Right ventricle myocardium superior (tissue), 1 donor: ENCODE data around the gene DUSP6. TPM values are rescaled to one million over a fixed set of nuclear protein-coding genes. Genes with fewer than 3 reads are reported as not detected.

Experiments used
- ATAC-seq: fragments of 200-7000 bp; cut with Tn5 transposase; one replicate; pipeline ENCODE4 v1.9.1; 2020; ENCODE audit warnings: mild to moderate bottlenecking; ENCODE audit not compliant: poor library complexity
- DNase-seq: peaks from one replicate; pipeline ENCODE4 v3.0.0-alpha.2; 2020
- intact Hi-C: fragments of 100-400 bp; cut with DNase I; formaldehyde crosslinking; loops from one replicate; pipeline ENCODE4 v1.11.2; 2022
- total RNA-seq: library from RNA; stranded (reverse); fragmentation: NEBNext Ultra II Directional; extraction: Animal tissue kit (Norgen Biotek cat#: 25700); gene quantifications from one replicate; pipeline ENCODE4 v1.2.1, GENCODE V29; 2021
- donor health status: DM: no; HTN: yes; CAD: no; lungs with severe emphysema.

Gene DUSP6
- total RNA-seq, 1 donor from 2014 or later = 26.7 TPM

- no peak for DNase-seq
- intact Hi-C loops = loop anchor here (10.0 kb wide), 2 partner anchors 191 to 301 kb away; no protein-coding TSS in a partner anchor
- no peak for ATAC-seq
These were observed 3.2 kb upstream of the DUSP6 start for GRCh38 chr12:89355243-89356068.

- no peak for DNase-seq
- no peak for ATAC-seq
- intact Hi-C loops = loop anchor here (10.0 kb wide), 2 partner anchors 190 to 300 kb away; no protein-coding TSS in a partner anchor
These were observed 2.3 kb upstream of the DUSP6 start for GRCh38 chr12:89354612-89355067.

GRCh38 chr12:89353823-89354611 lies 1.7 kb upstream of the DUSP6 start:
- intact Hi-C loops = loop anchor here (10.0 kb wide), 2 partner anchors 189 to 299 kb away; no protein-coding TSS in a partner anchor

GRCh38 chr12:89353188-89353822 lies 1.0 kb upstream of the DUSP6 start:
- DNase-seq = peak; percentile 85
- peak; percentile 81 for ATAC-seq
- intact Hi-C loops = loop anchor here (10.0 kb wide), 2 partner anchors 189 to 299 kb away; no protein-coding TSS in a partner anchor

More at GRCh38 chr12:89353823-89354611, 1.7 kb upstream of the DUSP6 start:
- ATAC-seq = peak; percentile 51
- DNase-seq = peak; percentile 94

- ATAC-seq = no peak
- intact Hi-C loops = loop anchor here (10.0 kb wide), 2 partner anchors 187 to 297 kb away; no protein-coding TSS in a partner anchor
- no peak for DNase-seq
These were observed 134 bp downstream of the DUSP6 start for GRCh38 chr12:89352242-89352491.

- ATAC-seq (peak; percentile 3), DNase-seq (peak; percentile 66)
- intact Hi-C loops = loop anchor here (2.0 to 10.0 kb wide), 3 partner anchors 103 to 297 kb away; no protein-coding TSS in a partner anchor
These were observed 636 bp downstream of the DUSP6 start for GRCh38 chr12:89351489-89352241.

- ATAC-seq = no peak
- DNase-seq = peak; percentile 55
- intact Hi-C loops = loop anchor here (2.0 to 10.0 kb wide), 3 partner anchors 104 to 296 kb away; no protein-coding TSS in a partner anchor
These were observed 1.4 kb downstream of the DUSP6 start for GRCh38 chr12:89350630-89351488.

GRCh38 chr12:89350260-89350629 lies 2.1 kb downstream of the DUSP6 start:
- DNase-seq (no peak), ATAC-seq (no peak)
- intact Hi-C loops = loop anchor here (2.0 to 10.0 kb wide), 3 partner anchors 105 to 295 kb away; no protein-coding TSS in a partner anchor

GRCh38 chr12:89349814-89350213 lies 2.5 kb downstream of the DUSP6 start:
- ATAC-seq = no peak
- no peak for DNase-seq
- intact Hi-C loops = loop anchor here (2.0 to 10.0 kb wide), 3 partner anchors 105 to 295 kb away; no protein-coding TSS in a partner anchor

- ATAC-seq (no peak), DNase-seq (no peak)
- intact Hi-C loops = no loop called here
These were observed 3.2 kb downstream of the DUSP6 start for GRCh38 chr12:89348894-89349699.

- DNase-seq (no peak), ATAC-seq (no peak)
- intact Hi-C loops = no loop called here
These were observed 4.9 kb downstream of the DUSP6 start for GRCh38 chr12:89347325-89347829.

- intact Hi-C loops = no loop called here
- DNase-seq = no peak
- ATAC-seq = peak; percentile 56
These were observed 5.5 kb downstream of the DUSP6 start for GRCh38 chr12:89346741-89347324.

GRCh38 chr12:89345830-89346740 lies 6.2 kb downstream of the DUSP6 start:
- intact Hi-C loops = no loop called here
- peak; percentile 81 for DNase-seq
- ATAC-seq = peak; percentile 68

GRCh38 chr12:89345376-89345775 lies 6.9 kb downstream of the DUSP6 start:
- ATAC-seq (no peak), DNase-seq (no peak)
- intact Hi-C loops = no loop called here

GRCh38 chr12:89344862-89345202 lies 7.5 kb downstream of the DUSP6 start:
- intact Hi-C loops = loop anchor here (5.0 kb wide), 1 partner anchor 58 kb away; no protein-coding TSS in a partner anchor
- ATAC-seq (no peak), DNase-seq (no peak)
